CD4-positive, CD25-positive, alpha-beta regulatory T cell (primary cell): Measurements from ENCODE around the gene GJA3. TPM values are rescaled to one million over a fixed set of nuclear protein-coding genes. Genes with fewer than 3 reads are reported as not detected.

Experiments used
- ATAC-seq, 2 donors: fragments of 150-1000 bp; cut with Tn5 transposase; one replicate each; pipeline ENCODE4 v1.10.0; 2021; ENCODE audit warnings: low read depth in 2 of 2, moderate number of reproducible peaks in 2 of 2, moderate library complexity in 1 of 2
- DNase-seq, 3 donors: peaks; one replicate each; pipeline versions ENCODE4 v3.0.0 to v3.0.0-alpha.2; 2012 to 2022; ENCODE audit warnings: mixed read lengths in 1 of 3
- H3K27ac ChIP-seq: one replicate; pipeline ENCODE4 v1.7.0; 2013; ENCODE audit warnings: mild to moderate bottlenecking, low read length; ENCODE audit not compliant: insufficient read depth, poor library complexity, severe bottlenecking
- H3K27me3 ChIP-seq: one replicate; pipeline ENCODE4 v1.7.0; 2013; ENCODE audit warnings: low read length; ENCODE audit not compliant: control insufficient read depth, insufficient read depth
- H3K36me3 ChIP-seq: one replicate; pipeline ENCODE4 v1.7.0; 2013; ENCODE audit warnings: mild to moderate bottlenecking, low read length, moderate library complexity; ENCODE audit not compliant: control insufficient read depth, insufficient read depth
- H3K4me1 ChIP-seq: 2 replicates; pipeline ENCODE4 v1.7.0; 2013; ENCODE audit warnings: mild to moderate bottlenecking, low read length; ENCODE audit not compliant: insufficient read depth, control insufficient read depth, poor library complexity, severe bottlenecking
- H3K4me3 ChIP-seq: one replicate; pipeline ENCODE4 v1.7.0; 2013; ENCODE audit warnings: low read depth, mild to moderate bottlenecking, low read length, moderate library complexity
- H3K9me3 ChIP-seq, 2 experiments: 1 replicate in 1 of 2; 2 replicates in 1 of 2; pipeline ENCODE4 v1.7.0; 2013; ENCODE audit warnings: low read length in 2 of 2, mild to moderate bottlenecking in 1 of 2, moderate library complexity in 1 of 2; ENCODE audit not compliant: control insufficient read depth in 2 of 2
- H3K27ac Mint-ChIP-seq, 3 donors: one replicate each; pipeline ENCODE4 v1.8.0; 2020 to 2022; ENCODE audit warnings: mild to moderate bottlenecking in 3 of 3, mixed read lengths in 3 of 3, moderate library complexity in 2 of 3
- H3K27me3 Mint-ChIP-seq: one replicate; pipeline ENCODE4 v1.8.0; 2022; ENCODE audit warnings: mild to moderate bottlenecking, mixed read lengths
- H3K36me3 Mint-ChIP-seq: one replicate; pipeline ENCODE4 v1.8.0; 2020; ENCODE audit warnings: mixed read lengths
- H3K4me1 Mint-ChIP-seq, 4 donors: one replicate each; pipeline ENCODE4 v1.8.0; 2020 to 2022; ENCODE audit warnings: mixed read lengths in 4 of 4, mild to moderate bottlenecking in 1 of 4
- H3K4me3 Mint-ChIP-seq, 4 donors: one replicate each; pipeline ENCODE4 v1.8.0; 2020 to 2022; ENCODE audit warnings: mild to moderate bottlenecking in 4 of 4, mixed read lengths in 4 of 4, moderate library complexity in 3 of 4
- H3K9me3 Mint-ChIP-seq, 7 donors: one replicate each; pipeline ENCODE4 v1.8.0; 2020 to 2022; ENCODE audit warnings: mixed read lengths in 7 of 7, mild to moderate bottlenecking in 3 of 7, moderate library complexity in 2 of 7
- polyA plus RNA-seq, 4 donors: library from polyadenylated mRNA; unstranded; fragments of 300-500 nt; fragmentation: Illumina TruSeq; gene quantifications; one replicate each; pipeline ENCODE4 v1.2.3, GENCODE V29; 2021
- total RNA-seq: library from RNA; stranded (reverse); gene quantifications from one replicate; pipeline ENCODE4 v1.2.3, GENCODE V29; 2022

The GJA3 gene
- total and polyA plus RNA-seq, 5 donors from 2014 or later = 0.06 TPM; not detected in 4

- no peaks in the 10 kb centered on the region for H3K36me3 ChIP-seq
- Mint-ChIP-seq H3K36me3 (no peaks in the 10 kb centered on the region), H3K9me3 (no peaks in the 10 kb centered on the region), H3K4me1 (peaks cover 0 to 27% (median 19%) of the 10 kb centered on the region in 4 donors), H3K27ac (no peak overlapping the region), H3K4me3 (peak overlapping the region; percentile 46 to 87 (median 78)), H3K27me3 (peaks cover 81% of the 10 kb centered on the region)
- H3K4me1 ChIP-seq = peaks cover 29% of the 10 kb centered on the region
- ATAC-seq (peak in 1 of 2 donors; percentile 22), DNase-seq (peak in 2 of 3 donors; percentile 30 to 32)
- H3K27me3 ChIP-seq = peaks cover 55% of the 10 kb centered on the region
- no peaks in the 10 kb centered on the region for H3K9me3 ChIP-seq
- H3K27ac ChIP-seq = no peak overlapping the region
- no peak overlapping the region for H3K4me3 ChIP-seq
Observed at GRCh38 chr13:20193907-20194631, 33.2 kb upstream of the GJA3 start.

DNA sequence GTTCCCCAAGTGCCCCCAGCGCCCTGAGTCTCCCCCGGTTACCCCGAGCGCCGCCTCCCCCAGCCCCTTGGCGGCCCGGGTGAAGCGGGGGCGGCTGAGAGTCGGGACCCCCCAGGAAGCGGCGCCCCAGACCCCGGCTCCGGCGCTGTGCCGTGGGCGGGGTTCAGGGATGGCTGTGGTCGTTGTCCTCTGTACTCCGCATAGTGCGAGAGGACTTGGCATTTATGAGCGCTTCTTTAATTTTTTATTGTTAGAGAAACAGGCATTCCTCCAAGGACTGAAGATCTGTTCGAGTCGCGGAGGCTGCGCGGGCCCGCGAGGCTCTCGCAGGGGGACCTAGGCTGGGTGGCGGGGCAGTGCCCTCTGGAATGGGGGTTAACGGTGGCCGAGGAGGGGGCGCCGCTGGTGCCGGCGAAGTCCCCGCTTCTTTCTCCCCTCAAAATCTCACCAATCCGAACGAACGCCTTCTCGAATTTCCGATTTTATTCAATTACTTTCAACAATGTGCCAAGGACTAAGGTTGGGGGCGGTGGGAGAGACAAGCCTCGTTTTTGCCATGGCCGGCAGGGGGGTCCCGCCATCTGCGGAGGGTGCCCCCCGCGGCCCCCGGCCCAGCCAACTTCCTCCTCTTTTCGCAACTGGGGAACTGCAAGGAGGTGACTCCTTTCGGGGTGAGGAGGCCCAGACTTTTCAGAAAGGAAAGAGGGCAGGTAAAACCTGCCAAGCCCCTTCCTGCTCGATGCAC is 32.5 kb upstream of the GJA3 start:
- no peaks in the 10 kb centered on the region for H3K36me3 ChIP-seq
- no peaks in the 10 kb centered on the region for H3K9me3 ChIP-seq
- Mint-ChIP-seq H3K36me3 (no peaks in the 10 kb centered on the region), H3K9me3 (no peaks in the 10 kb centered on the region), H3K4me3 (peak overlapping the region; percentile 46 to 89 (median 78)), H3K4me1 (peaks cover 0 to 27% (median 19%) of the 10 kb centered on the region in 4 donors), H3K27me3 (peaks cover 79% of the 10 kb centered on the region), H3K27ac (no peak overlapping the region)
- DNase-seq (peak in 1 of 3 donors; percentile 26), ATAC-seq (peak in 1 of 2 donors; percentile 11)
- H3K4me1 ChIP-seq = peaks cover 29% of the 10 kb centered on the region
- H3K4me3 ChIP-seq = no peak overlapping the region
- H3K27me3 ChIP-seq = peaks cover 56% of the 10 kb centered on the region
- H3K27ac ChIP-seq = no peak overlapping the region

- peaks cover 29% of the 10 kb centered on the region for H3K4me1 ChIP-seq
- Mint-ChIP-seq H3K4me1 (peaks cover 0 to 27% (median 19%) of the 10 kb centered on the region in 4 donors), H3K27me3 (peaks cover 80% of the 10 kb centered on the region), H3K27ac (peak within 1 kb of the TSS in 1 of 3 donors; percentile 46), H3K36me3 (no peaks in the 10 kb centered on the region), H3K9me3 (no peaks in the 10 kb centered on the region), H3K4me3 (peak within 1 kb of the TSS; percentile 68 to 90 (median 78))
- peaks cover 51% of the 10 kb centered on the region for H3K27me3 ChIP-seq
- H3K27ac ChIP-seq = no peak within 1 kb of the TSS
- no peaks in the 10 kb centered on the region for H3K9me3 ChIP-seq
- ATAC-seq (no peak), DNase-seq (peak in 1 of 3 donors; percentile 21)
- peak within 1 kb of the TSS; percentile 34 for H3K4me3 ChIP-seq
- H3K36me3 ChIP-seq = no peaks in the 10 kb centered on the region
Observed at GRCh38 chr13:20192836-20193161, 31.9 kb upstream of the GJA3 start, which contains the start of gene GJB2. TSS of gene GJB2 (minus strand) at chr13:20192938. CDS start at chr13:20189581, 3,357 bp downstream.

DNA sequence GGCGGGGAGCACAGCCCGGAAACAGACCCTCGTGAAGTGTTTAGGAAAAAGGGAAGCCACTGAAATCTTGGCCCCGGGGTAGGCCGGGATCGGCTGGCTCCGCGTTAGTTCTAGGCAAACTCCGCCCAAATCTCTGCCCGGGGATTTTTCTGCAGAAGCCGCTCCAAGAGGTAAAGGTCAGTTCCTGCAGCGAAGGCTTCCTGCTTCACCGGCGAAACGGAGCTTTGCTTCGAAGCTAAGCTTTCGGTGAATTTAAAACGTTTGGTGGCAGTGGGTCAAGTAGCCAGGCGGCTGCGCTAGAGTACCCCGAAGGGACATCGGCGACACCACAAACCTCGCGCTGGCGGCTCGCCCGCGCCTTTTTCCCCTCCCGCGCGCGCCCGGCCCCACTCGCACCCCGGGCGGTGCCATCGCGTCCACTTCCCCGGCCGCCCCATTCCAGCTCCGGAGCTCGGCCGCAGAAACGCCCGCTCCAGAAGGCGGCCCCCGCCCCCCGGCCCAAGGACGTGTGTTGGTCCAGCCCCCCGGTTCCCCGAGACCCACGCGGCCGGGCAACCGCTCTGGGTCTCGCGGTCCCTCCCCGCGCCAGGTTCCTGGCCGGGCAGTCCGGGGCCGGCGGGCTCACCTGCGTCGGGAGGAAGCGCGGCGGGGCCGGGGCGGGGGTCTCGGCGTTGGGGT is 31.4 kb upstream of the GJA3 start:
- Histone ChIP-seq H3K36me3 (no peaks in the 10 kb centered on the region), H3K9me3 (no peaks in the 10 kb centered on the region), H3K27ac (no peak overlapping the region), H3K27me3 (peaks cover 48% of the 10 kb centered on the region), H3K4me1 (peaks cover 29% of the 10 kb centered on the region), H3K4me3 (peak overlapping the region; percentile 34)
- Mint-ChIP-seq H3K36me3 (no peaks in the 10 kb centered on the region), H3K27ac (no peak overlapping the region), H3K4me1 (peaks cover 0 to 27% (median 18%) of the 10 kb centered on the region in 4 donors), H3K27me3 (peaks cover 79% of the 10 kb centered on the region), H3K9me3 (no peaks in the 10 kb centered on the region), H3K4me3 (peak overlapping the region; percentile 66 to 90 (median 68))
- DNase-seq = peak in 1 of 3 donors; percentile 22
- no peak for ATAC-seq

DNA sequence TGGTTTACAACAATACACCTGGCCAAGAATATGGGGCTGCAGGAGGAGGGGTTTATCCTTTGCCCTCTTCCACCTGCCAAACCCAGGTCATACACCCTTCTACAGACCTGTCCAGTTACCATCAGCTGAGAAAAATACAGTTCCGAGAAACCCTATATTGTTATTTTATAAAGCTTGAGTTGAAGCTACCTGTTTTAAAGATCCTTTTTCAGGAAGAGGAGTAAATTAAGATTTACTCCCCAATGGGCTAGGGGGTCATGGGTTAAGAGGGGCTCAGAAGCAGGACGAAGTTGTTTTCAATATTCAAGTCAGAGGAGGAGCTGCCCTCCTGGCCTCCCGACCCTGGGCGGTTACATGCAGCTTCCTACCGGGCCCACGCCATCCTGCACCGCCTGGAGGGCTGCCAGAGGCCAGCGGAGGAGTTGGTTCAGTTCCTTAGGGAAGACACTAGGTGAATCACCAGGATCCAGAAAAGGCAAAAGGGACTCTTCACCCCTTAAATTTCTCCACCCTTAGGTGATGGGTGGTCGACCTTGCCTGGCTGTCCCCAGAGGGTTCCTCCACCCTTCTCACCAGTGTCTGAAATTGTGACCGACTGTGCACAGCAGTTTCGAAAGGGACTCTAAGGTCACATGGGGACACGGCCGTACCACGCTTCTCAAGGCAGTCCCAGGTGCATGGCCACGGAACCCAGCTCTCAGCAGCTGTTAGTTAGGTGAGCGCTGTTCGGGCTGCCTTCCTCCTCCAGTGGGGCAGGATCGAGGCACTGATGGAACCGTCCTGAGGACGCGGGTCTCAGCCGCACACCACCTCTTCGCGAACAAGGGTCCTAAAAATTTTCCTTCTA is 30.7 kb upstream of the GJA3 start:
- Mint-ChIP-seq H3K4me1 (peaks cover 0 to 27% (median 18%) of the 10 kb centered on the region in 4 donors), H3K9me3 (no peaks in the 10 kb centered on the region), H3K27ac (peak overlapping the region in 1 of 3 donors; percentile 46), H3K36me3 (no peaks in the 10 kb centered on the region), H3K27me3 (peaks cover 75% of the 10 kb centered on the region), H3K4me3 (peak overlapping the region; percentile 66 to 90 (median 68))
- DNase-seq = no peak
- H3K36me3 ChIP-seq = no peaks in the 10 kb centered on the region
- ATAC-seq = no peak
- H3K4me1 ChIP-seq = peaks cover 29% of the 10 kb centered on the region
- H3K27me3 ChIP-seq = peaks cover 41% of the 10 kb centered on the region
- no peaks in the 10 kb centered on the region for H3K9me3 ChIP-seq
- H3K27ac ChIP-seq = no peak overlapping the region
- H3K4me3 ChIP-seq = peak overlapping the region; percentile 34

DNA sequence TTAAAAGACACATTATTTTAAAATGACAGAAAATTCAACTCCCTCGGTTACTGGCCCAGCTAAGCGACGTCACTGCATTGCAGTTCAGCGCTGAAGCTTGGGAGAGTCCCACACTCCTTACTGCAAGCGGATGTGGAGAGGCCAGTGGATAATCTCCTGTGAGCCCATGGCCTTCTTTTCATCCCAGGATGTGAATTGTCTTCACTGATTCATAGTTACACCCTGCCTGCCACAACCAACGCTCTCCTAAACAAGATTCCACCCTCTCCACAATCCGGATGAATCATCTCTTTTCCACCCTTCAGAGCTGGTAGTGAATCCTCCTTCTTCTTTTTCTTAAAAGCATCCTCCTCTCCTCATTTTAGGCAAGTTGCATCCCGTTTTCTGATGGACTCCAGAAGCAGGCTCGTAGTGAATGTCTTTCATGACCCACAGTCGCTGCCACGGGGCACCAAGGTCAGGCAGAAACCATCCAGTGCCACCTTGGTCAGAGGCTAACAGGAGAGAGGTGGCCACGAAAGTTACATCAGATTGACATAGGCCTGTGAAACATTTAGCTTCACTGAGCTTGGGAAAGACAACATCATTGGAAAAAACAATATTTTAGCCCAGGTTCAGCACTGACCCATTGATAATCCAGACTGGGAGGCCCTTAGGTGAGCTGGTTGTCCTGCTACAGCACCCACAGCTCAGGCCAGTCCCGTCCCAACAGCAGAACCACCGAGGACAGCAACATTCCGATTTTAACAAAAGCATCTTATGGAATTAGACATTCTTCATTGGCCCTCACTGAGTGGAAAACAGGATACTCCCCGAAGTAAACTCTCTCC is 29.8 kb upstream of the GJA3 start:
- peak overlapping the region in 2 of 4 donors; percentile 68 to 90 for H3K4me3 Mint-ChIP-seq
- Histone ChIP-seq H3K4me1 (peaks cover 29% of the 10 kb centered on the region), H3K27me3 (peaks cover 32% of the 10 kb centered on the region), H3K36me3 (no peaks in the 10 kb centered on the region), H3K27ac (no peak overlapping the region), H3K9me3 (no peaks in the 10 kb centered on the region), H3K4me3 (no peak overlapping the region)
- H3K27ac Mint-ChIP-seq = no peak overlapping the region
- no peak for ATAC-seq
- H3K4me1 Mint-ChIP-seq = peaks cover 0 to 27% (median 18%) of the 10 kb centered on the region in 4 donors
- no peak for DNase-seq
- H3K27me3 Mint-ChIP-seq = peaks cover 72% of the 10 kb centered on the region
- H3K36me3 Mint-ChIP-seq = no peaks in the 10 kb centered on the region
- no peaks in the 10 kb centered on the region for H3K9me3 Mint-ChIP-seq
